ENCODE measurements around the gene KIAA1210. TPM values are rescaled to one million over a fixed set of nuclear protein-coding genes. Genes with fewer than 3 reads are reported as not detected.

The KIAA1210 gene
- total RNA-seq, result not detected in 2 replicates

DNA sequence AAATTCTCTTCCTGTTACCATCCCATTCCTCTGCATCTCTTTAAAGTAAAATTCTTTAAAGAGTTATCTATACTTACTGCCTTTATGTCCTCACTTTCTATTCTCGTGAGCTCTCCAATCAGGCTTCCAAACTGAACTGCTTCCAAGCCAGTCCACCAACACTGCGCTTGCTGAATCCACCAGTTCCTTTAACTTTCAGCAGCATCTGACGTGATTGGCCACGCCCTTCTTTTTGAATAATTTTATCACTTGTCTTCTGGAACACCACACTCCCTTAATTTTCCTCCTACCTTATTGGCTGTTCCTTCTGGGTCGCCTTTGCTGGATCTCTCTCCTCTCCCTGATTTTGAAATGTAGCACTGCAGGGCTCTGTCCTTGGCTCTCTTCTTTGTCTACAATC lies at the start of gene KIAA1210:
KIAA1210 (minus strand) TSS at position 163 of the 400 bp plus-strand sequence. CDS start 4,170 bp downstream, outside the sequence.

DNA sequence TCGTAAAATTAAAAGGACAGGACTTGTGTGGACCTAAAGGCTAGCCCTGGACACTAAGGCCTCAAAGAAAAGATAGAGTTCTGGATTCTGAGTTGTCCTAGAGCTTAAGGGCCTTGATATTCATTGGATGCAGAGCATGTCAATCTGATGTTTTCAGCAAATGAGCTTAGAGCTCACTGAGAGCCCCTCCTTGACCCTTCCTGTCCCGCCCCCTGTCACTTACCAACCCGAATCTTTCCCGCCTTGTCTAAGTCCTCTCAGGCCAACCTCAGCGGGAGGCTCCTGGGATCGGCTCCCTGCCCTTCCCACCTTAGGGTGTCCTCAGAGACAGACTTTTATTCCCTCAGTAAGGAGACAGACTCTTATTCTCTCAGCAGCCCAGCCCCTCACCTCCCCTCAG lies 54.9 kb downstream of the KIAA1210 start, which contains the start of gene CT47C1:
CT47C1 (plus strand) TSS at position 250 of the 400 bp plus-strand sequence. CDS start 233 bp downstream, outside the sequence.

Other genes starting within 250 kb of the KIAA1210 start
- under 0.01 and 0.33 TPM in 2 replicates for gene LONRF3, start 153.2 kb downstream of the KIAA1210 start, total RNA-seq
- not detected in 2 replicates for gene CT47C1, start 54.8 kb downstream of the KIAA1210 start, total RNA-seq
- 281 and 298 TPM in 2 replicates for gene PGRMC1, start 108.5 kb upstream of the KIAA1210 start, total RNA-seq